Measurements from ENCODE around the gene CCIN. TPM values are rescaled to one million over a fixed set of nuclear protein-coding genes. Genes with fewer than 3 reads are reported as not detected.

Gene CCIN
- total and polyA plus RNA-seq, 2 of the 13 experiments (the other 11 are each of a cell fraction or from before 2014, with no cell fraction given) = not detected

GRCh38 chr9:36132086-36132485 is 37.1 kb upstream of the CCIN start:
- Histone ChIP-seq H3K9me3 (ENCODE audit: low read length) (no peaks in the 10 kb centered on the region), H3K4me3 (replicated peaks in 1 of 3; ENCODE audit: insufficient read depth in 1 of 3, low read depth in 2 of 3, low read length in 3 of 3) (no peak overlapping the region), H3K27ac (ENCODE audit: extremely low read length, insufficient read depth, low read length) (no peak overlapping the region), H3K9ac (ENCODE audit: insufficient read depth, low read depth, low read length) (no peak overlapping the region), H4K20me1 (ENCODE audit: insufficient read depth, low read length) (no peaks in the 10 kb centered on the region), H3K4me1 (ENCODE audit: insufficient read depth, low read length) (peaks cover 9% of the 10 kb centered on the region), H3K4me2 (ENCODE audit: low read depth, low read length) (no peak overlapping the region), H2AFZ (ENCODE audit: low read length) (no peak overlapping the region), H3K27me3 (ENCODE audit: control insufficient read depth in 1 of 2, insufficient read depth in 2 of 2, low read length in 2 of 2) (peaks cover 7 to 44% of the 10 kb centered on the region in 2 experiments), H3K79me2 (ENCODE audit: insufficient read depth, low read length) (no peaks in the 10 kb centered on the region), H3K36me3 (replicated peaks in 1 of 2; ENCODE audit: control insufficient read depth in 1 of 2, insufficient read depth in 2 of 2, low read length in 2 of 2) (no peaks in the 10 kb centered on the region)
- FAIRE-seq (no peak), DNase-seq (ENCODE audit: low spot score) (no peak), ATAC-seq (no peak)
- ChIA-PET POLR2A (no interaction called here), CTCF (ENCODE audit: low intra/inter-chr PET ratio, low total read pairs) (no interaction called here)
- no TSS peak for BruUV-seq (replicated peaks)
- intact Hi-C loops (cut with micrococcal nuclease; ENCODE audit: unreplicated experiment) = no loop called here
- 33% methylated on average over 3 of the region's 3 CpGs for WGBS (ENCODE audit: low lambda C conversion rate)
- in situ Hi-C loops (cut with HindIII; ENCODE audit: extremely low pct_ligation_motif_present, low pct_unique_long_range_greater_than_20kb) = no loop called here
- no peak for TF ChIP-seq ZNF615 (CRISPR knock-in tag; IDR thresholded peaks at IDR 0.05; ENCODE audit: borderline replicate concordance)
- TF ChIP-seq, protein P1, sequence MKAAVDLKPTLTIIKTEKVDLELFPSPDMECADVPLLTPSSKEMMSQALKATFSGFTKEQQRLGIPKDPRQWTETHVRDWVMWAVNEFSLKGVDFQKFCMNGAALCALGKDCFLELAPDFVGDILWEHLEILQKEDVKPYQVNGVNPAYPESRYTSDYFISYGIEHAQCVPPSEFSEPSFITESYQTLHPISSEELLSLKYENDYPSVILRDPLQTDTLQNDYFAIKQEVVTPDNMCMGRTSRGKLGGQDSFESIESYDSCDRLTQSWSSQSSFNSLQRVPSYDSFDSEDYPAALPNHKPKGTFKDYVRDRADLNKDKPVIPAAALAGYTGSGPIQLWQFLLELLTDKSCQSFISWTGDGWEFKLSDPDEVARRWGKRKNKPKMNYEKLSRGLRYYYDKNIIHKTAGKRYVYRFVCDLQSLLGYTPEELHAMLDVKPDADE (CRISPR knock-in tag; IDR thresholded peaks at IDR 0.05) = no peak
- TF ChIP-seq ZNF513 (CRISPR knock-in tag; conservative IDR thresholded peaks at IDR 0.05) = no peak
- no peak for TF ChIP-seq ZNF607 (CRISPR knock-in tag; IDR thresholded peaks at IDR 0.05; ENCODE audit: borderline replicate concordance)
- no peak for TF ChIP-seq ZNF788 (CRISPR knock-in tag; IDR thresholded peaks at IDR 0.05; ENCODE audit: borderline replicate concordance)
- no peak for TF ChIP-seq ZNF564 (CRISPR knock-in tag; IDR thresholded peaks at IDR 0.05)
- no peak for TF ChIP-seq ZNF282 (IDR thresholded peaks at IDR 0.05; ENCODE audit: partially characterized antibody)
- TF ChIP-seq ZNF574 (CRISPR knock-in tag; IDR thresholded peaks at IDR 0.05) = no peak
- TF ChIP-seq SKIL (CRISPR knock-in tag; IDR thresholded peaks at IDR 0.05; ENCODE audit: borderline replicate concordance) = no peak
- TF ChIP-seq, protein P2, sequence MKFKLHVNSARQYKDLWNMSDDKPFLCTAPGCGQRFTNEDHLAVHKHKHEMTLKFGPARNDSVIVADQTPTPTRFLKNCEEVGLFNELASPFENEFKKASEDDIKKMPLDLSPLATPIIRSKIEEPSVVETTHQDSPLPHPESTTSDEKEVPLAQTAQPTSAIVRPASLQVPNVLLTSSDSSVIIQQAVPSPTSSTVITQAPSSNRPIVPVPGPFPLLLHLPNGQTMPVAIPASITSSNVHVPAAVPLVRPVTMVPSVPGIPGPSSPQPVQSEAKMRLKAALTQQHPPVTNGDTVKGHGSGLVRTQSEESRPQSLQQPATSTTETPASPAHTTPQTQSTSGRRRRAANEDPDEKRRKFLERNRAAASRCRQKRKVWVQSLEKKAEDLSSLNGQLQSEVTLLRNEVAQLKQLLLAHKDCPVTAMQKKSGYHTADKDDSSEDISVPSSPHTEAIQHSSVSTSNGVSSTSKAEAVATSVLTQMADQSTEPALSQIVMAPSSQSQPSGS (CRISPR knock-in tag; IDR thresholded peaks at IDR 0.05) = no peak
- no peak for TF ChIP-seq MBD4 (IDR thresholded peaks at IDR 0.05; ENCODE audit: borderline replicate concordance, low read length)
- TF ChIP-seq HOXA9 (CRISPR knock-in tag; IDR thresholded peaks at IDR 0.05; ENCODE audit: borderline replicate concordance) = no peak

All from HepG2 (cell line).